KBM-7 (cell line): ENCODE measurements around the gene TPX2.
"Not testable (repeated sequence)": the region's sequence is repeated elsewhere in the genome, so short reads cannot be mapped to it uniquely, and the experiment has no call there.

Experiments used
- DNase-seq: peaks from one replicate; pipeline ENCODE4 v3.0.0-alpha.2; 2015
- in situ Hi-C: fragments of 300-500 bp; cut with MboI; formaldehyde crosslinking; loops from 2 replicates; pipeline ENCODE4 v1.14.3; 2020; ENCODE audit warnings: low sequenced_read_pairs, low pct_unique_long_range_greater_than_20kb, mixed read lengths

The TPX2 gene

GRCh38 chr20:31806564-31807355, 67.7 kb downstream of the TPX2 start:
- in situ Hi-C loops: no loop called here
- peak; percentile 42 for DNase-seq

- DNase-seq: no peak
- in situ Hi-C loops: no loop called here
These were observed 69.4 kb downstream of the TPX2 start for GRCh38 chr20:31808481-31808880.

GRCh38 chr20:31809661-31810060, 70.6 kb downstream of the TPX2 start:
- in situ Hi-C loops: no loop called here
- no peak for DNase-seq

- in situ Hi-C loops: no loop called here
- DNase-seq: no peak
These were observed 72.1 kb downstream of the TPX2 start for GRCh38 chr20:31811198-31811597.

- in situ Hi-C loops: no loop called here
- peak; percentile 49 for DNase-seq
These were observed 73.0 kb downstream of the TPX2 start for GRCh38 chr20:31811796-31812728.

GRCh38 chr20:31813611-31814010, 74.5 kb downstream of the TPX2 start:
- in situ Hi-C loops: no loop called here
- no peak for DNase-seq

GRCh38 chr20:31814142-31814541, 75.1 kb downstream of the TPX2 start:
- DNase-seq, in situ Hi-C loops: not testable (repeated sequence)

GRCh38 chr20:31815408-31816188, 76.5 kb downstream of the TPX2 start:
- no peak for DNase-seq
- in situ Hi-C loops: no loop called here

GRCh38 chr20:31816221-31816620, 77.1 kb downstream of the TPX2 start:
- DNase-seq: no peak
- in situ Hi-C loops: no loop called here

GRCh38 chr20:31817461-31817860, 78.4 kb downstream of the TPX2 start:
- in situ Hi-C loops: no loop called here
- no peak for DNase-seq

- DNase-seq: no peak
These were observed 79.4 kb downstream of the TPX2 start for GRCh38 chr20:31818376-31818908.

GRCh38 chr20:31819083-31819784, 80.1 kb downstream of the TPX2 start, which contains the start of gene MYLK2:
TSS of gene MYLK2 (plus strand) at chr20:31819356. CDS start at chr20:31819581, 225 bp downstream.
- no peak for DNase-seq
- in situ Hi-C loops: no loop called here

More at GRCh38 chr20:31818376-31818908, 79.4 kb downstream of the TPX2 start:
- in situ Hi-C loops: no loop called here

- in situ Hi-C loops: loop anchor here (10.0 kb wide), 1 partner anchor 275 kb away; no protein-coding TSS in a partner anchor
These were observed 81.1 kb downstream of the TPX2 start for GRCh38 chr20:31820228-31820627.

GRCh38 chr20:31821427-31821826, 82.3 kb downstream of the TPX2 start:
- in situ Hi-C loops: loop anchor here (10.0 kb wide), 1 partner anchor 273 kb away; no protein-coding TSS in a partner anchor
- no peak for DNase-seq

More at GRCh38 chr20:31820228-31820627, 81.1 kb downstream of the TPX2 start:
- DNase-seq: no peak

- peak; percentile 76 for DNase-seq
- in situ Hi-C loops: loop anchor here (10.0 kb wide), 1 partner anchor 272 kb away; no protein-coding TSS in a partner anchor
These were observed 83.6 kb downstream of the TPX2 start for GRCh38 chr20:31822421-31823330.

- DNase-seq: peak; percentile 38
- in situ Hi-C loops: loop anchor here (10.0 kb wide), 1 partner anchor 271 kb away; no protein-coding TSS in a partner anchor
These were observed 84.5 kb downstream of the TPX2 start for GRCh38 chr20:31823360-31824124.
